Measurements from ENCODE around the gene ZNF681.

The ZNF681 gene

GRCh38 chr19:23774524-23774971, 15.9 kb upstream of the ZNF681 start:
- Histone ChIP-seq H3K9me3 (ENCODE audit: control insufficient read depth, insufficient read depth, low read length) (no peaks in the 10 kb centered on the region), H3K27ac (ENCODE audit: low read length) (no peak overlapping the region), H3K27me3 (ENCODE audit: control insufficient read depth, insufficient read depth, low read length) (no peaks in the 10 kb centered on the region), H3K4me1 (ENCODE audit: control insufficient read depth, insufficient read depth, low read length) (no peaks in the 10 kb centered on the region), H3K36me3 (ENCODE audit: control insufficient read depth, insufficient read depth, low read length) (peaks cover 7% of the 10 kb centered on the region; the same call in 1 of the 2 replicates), H3K4me3 (ENCODE audit: low read length) (no peak overlapping the region)
- DNase-seq (ENCODE audit: low read depth, low spot score) = no peak

- no peak overlapping the region for H3K27ac ChIP-seq (ENCODE audit: low read length)
- no CpG with 5 or more reads among the region's 4 CpGs for WGBS (ENCODE audit: insufficient coverage, insufficient read length)
- no peaks in the 10 kb centered on the region for H3K9me3 ChIP-seq (ENCODE audit: control insufficient read depth, insufficient read depth, low read length)
- peaks cover 8% of the 10 kb centered on the region; the same call in 1 of the 2 replicates for H3K36me3 ChIP-seq (ENCODE audit: control insufficient read depth, insufficient read depth, low read length)
- no peak overlapping the region for H3K4me3 ChIP-seq (ENCODE audit: low read length)
- no peak for DNase-seq (ENCODE audit: low read depth, low spot score)
- H3K4me1 ChIP-seq (ENCODE audit: control insufficient read depth, insufficient read depth, low read length) = no peaks in the 10 kb centered on the region
- H3K27me3 ChIP-seq (ENCODE audit: control insufficient read depth, insufficient read depth, low read length) = no peaks in the 10 kb centered on the region
Measured at GRCh38 chr19:23774106-23774505, 15.4 kb upstream of the ZNF681 start.

- no CpG with 5 or more reads among the region's 2 CpGs for WGBS (ENCODE audit: insufficient coverage, insufficient read length)
- Histone ChIP-seq H3K4me1 (ENCODE audit: control insufficient read depth, insufficient read depth, low read length) (no peaks in the 10 kb centered on the region), H3K36me3 (ENCODE audit: control insufficient read depth, insufficient read depth, low read length) (peaks cover 8% of the 10 kb centered on the region; the same call in 1 of the 2 replicates)
Measured at GRCh38 chr19:23772675-23773063, 14.0 kb upstream of the ZNF681 start.

GRCh38 chr19:23771761-23772674, 13.3 kb upstream of the ZNF681 start:
- Histone ChIP-seq H3K4me3 (ENCODE audit: low read length) (no peak overlapping the region), H3K9me3 (ENCODE audit: control insufficient read depth, insufficient read depth, low read length) (no peaks in the 10 kb centered on the region), H3K27me3 (ENCODE audit: control insufficient read depth, insufficient read depth, low read length) (no peaks in the 10 kb centered on the region), H3K4me1 (ENCODE audit: control insufficient read depth, insufficient read depth, low read length) (no peaks in the 10 kb centered on the region), H3K36me3 (ENCODE audit: control insufficient read depth, insufficient read depth, low read length) (peaks cover 8% of the 10 kb centered on the region; the same call in 1 of the 2 replicates), H3K27ac (ENCODE audit: low read length) (no peak overlapping the region)
- DNase-seq (ENCODE audit: low read depth, low spot score) = no peak
- WGBS (ENCODE audit: insufficient coverage, insufficient read length) = no CpG with 5 or more reads among the region's 4 CpGs

More at GRCh38 chr19:23772675-23773063, 14.0 kb upstream of the ZNF681 start:
- no peak overlapping the region for H3K27ac ChIP-seq (ENCODE audit: low read length)
- no peaks in the 10 kb centered on the region for H3K9me3 ChIP-seq (ENCODE audit: control insufficient read depth, insufficient read depth, low read length)
- H3K4me3 ChIP-seq (ENCODE audit: low read length) = no peak overlapping the region
- no peak for DNase-seq (ENCODE audit: low read depth, low spot score)
- no peaks in the 10 kb centered on the region for H3K27me3 ChIP-seq (ENCODE audit: control insufficient read depth, insufficient read depth, low read length)

GRCh38 chr19:23771316-23771715, 12.6 kb upstream of the ZNF681 start:
- no CpG with 5 or more reads among the region's 2 CpGs for WGBS (ENCODE audit: insufficient coverage, insufficient read length)
- Histone ChIP-seq H3K27ac (ENCODE audit: low read length) (no peak overlapping the region), H3K4me3 (ENCODE audit: low read length) (no peak overlapping the region), H3K27me3 (ENCODE audit: control insufficient read depth, insufficient read depth, low read length) (no peaks in the 10 kb centered on the region), H3K36me3 (ENCODE audit: control insufficient read depth, insufficient read depth, low read length) (peaks cover 8% of the 10 kb centered on the region; the same call in 1 of the 2 replicates), H3K9me3 (ENCODE audit: control insufficient read depth, insufficient read depth, low read length) (no peaks in the 10 kb centered on the region), H3K4me1 (ENCODE audit: control insufficient read depth, insufficient read depth, low read length) (no peaks in the 10 kb centered on the region)
- DNase-seq (ENCODE audit: low read depth, low spot score) = no peak

- H3K36me3 ChIP-seq (ENCODE audit: control insufficient read depth, insufficient read depth, low read length) = peaks cover 5% of the 10 kb centered on the region; the same call in 1 of the 2 replicates
- no peaks in the 10 kb centered on the region for H3K27me3 ChIP-seq (ENCODE audit: control insufficient read depth, insufficient read depth, low read length)
- H3K9me3 ChIP-seq (ENCODE audit: control insufficient read depth, insufficient read depth, low read length) = no peaks in the 10 kb centered on the region
- no peaks in the 10 kb centered on the region for H3K4me1 ChIP-seq (ENCODE audit: control insufficient read depth, insufficient read depth, low read length)
- H3K27ac ChIP-seq (ENCODE audit: low read length) = no peak overlapping the region
- no CpG with 5 or more reads among the region's 1 CpG for WGBS (ENCODE audit: insufficient coverage, insufficient read length)
- no peak overlapping the region for H3K4me3 ChIP-seq (ENCODE audit: low read length)
- no peak for DNase-seq (ENCODE audit: low read depth, low spot score)
Measured at GRCh38 chr19:23770672-23771250, 12.1 kb upstream of the ZNF681 start.

GRCh38 chr19:23769691-23770468, 11.2 kb upstream of the ZNF681 start:
- no peak for DNase-seq (ENCODE audit: low read depth, low spot score)
- H3K4me3 ChIP-seq (ENCODE audit: low read length) = no peak overlapping the region
- peaks cover 5% of the 10 kb centered on the region; the same call in 1 of the 2 replicates for H3K36me3 ChIP-seq (ENCODE audit: control insufficient read depth, insufficient read depth, low read length)
- WGBS (ENCODE audit: insufficient coverage, insufficient read length) = no CpG with 5 or more reads among the region's 3 CpGs
- no peaks in the 10 kb centered on the region for H3K9me3 ChIP-seq (ENCODE audit: control insufficient read depth, insufficient read depth, low read length)
- H3K27ac ChIP-seq (ENCODE audit: low read length) = no peak overlapping the region
- no peaks in the 10 kb centered on the region for H3K27me3 ChIP-seq (ENCODE audit: control insufficient read depth, insufficient read depth, low read length)
- no peaks in the 10 kb centered on the region for H3K4me1 ChIP-seq (ENCODE audit: control insufficient read depth, insufficient read depth, low read length)

- no peak for DNase-seq (ENCODE audit: low read depth, low spot score)
- Histone ChIP-seq H3K9me3 (ENCODE audit: control insufficient read depth, insufficient read depth, low read length) (no peaks in the 10 kb centered on the region), H3K27me3 (ENCODE audit: control insufficient read depth, insufficient read depth, low read length) (no peaks in the 10 kb centered on the region), H3K36me3 (ENCODE audit: control insufficient read depth, insufficient read depth, low read length) (peaks cover 5% of the 10 kb centered on the region; the same call in 1 of the 2 replicates), H3K4me1 (ENCODE audit: control insufficient read depth, insufficient read depth, low read length) (no peaks in the 10 kb centered on the region), H3K4me3 (ENCODE audit: low read length) (no peak overlapping the region), H3K27ac (ENCODE audit: low read length) (no peak overlapping the region)
- no CpG with 5 or more reads among the region's 13 CpGs for WGBS (ENCODE audit: insufficient coverage, insufficient read length)
Measured at GRCh38 chr19:23766951-23767350, 8.3 kb upstream of the ZNF681 start.

- no peaks in the 10 kb centered on the region for H3K27me3 ChIP-seq (ENCODE audit: control insufficient read depth, insufficient read depth, low read length)
- DNase-seq (ENCODE audit: low read depth, low spot score) = no peak
- H3K36me3 ChIP-seq (ENCODE audit: control insufficient read depth, insufficient read depth, low read length) = peaks cover 5% of the 10 kb centered on the region; the same call in 1 of the 2 replicates
- H3K4me3 ChIP-seq (ENCODE audit: low read length) = no peak overlapping the region
- no peaks in the 10 kb centered on the region for H3K9me3 ChIP-seq (ENCODE audit: control insufficient read depth, insufficient read depth, low read length)
- WGBS (ENCODE audit: insufficient coverage, insufficient read length) = no CpG with 5 or more reads among the region's 3 CpGs
- H3K4me1 ChIP-seq (ENCODE audit: control insufficient read depth, insufficient read depth, low read length) = no peaks in the 10 kb centered on the region
- H3K27ac ChIP-seq (ENCODE audit: low read length) = no peak overlapping the region
Measured at GRCh38 chr19:23764781-23765180, 6.1 kb upstream of the ZNF681 start.
